PC-9 (cell line): ENCODE data around the gene MYO1A. TPM values are rescaled to one million over a fixed set of nuclear protein-coding genes. Genes with fewer than 3 reads are reported as not detected.

Experiments
- BruUV-seq: library from RNA; stranded (reverse); fragments of 400-500 nt; replicated peaks from 2 replicates; lab custom pipeline; 2021; lab: Mats Ljungman, UMichigan
- CTCF ChIA-PET: fragments of 300-600 bp; sonication (Branson Sonifier 250); formaldehyde crosslinking; loops from one replicate; lab custom pipeline; 2022; ENCODE audit warnings: antibody characterized with exemption; lab: Charles Lee
- POLR2A ChIA-PET: fragments of 300-600 bp; sonication (Branson Sonifier 250); formaldehyde crosslinking; loops from one replicate; lab custom pipeline; 2022; ENCODE audit warnings: antibody characterized with exemption; ENCODE audit not compliant: unreplicated experiment; lab: Charles Lee
- DNase-seq, 2 experiments: peaks; one replicate each; pipeline versions ENCODE4 v3.0.0 to v3.0.0-alpha.2; 2015 to 2022; ENCODE audit warnings: mixed read lengths in 1 of 2
- H2AFZ ChIP-seq: fragments of 200-600 bp; sonication (generic); 2 replicates; pipeline ENCODE4 v1.8.1; 2017; ENCODE audit warnings: antibody characterized with exemption
- H3F3A ChIP-seq: fragments of 200-600 bp; sonication (generic); 2 replicates; pipeline ENCODE4 v1.8.1; 2017; ENCODE audit warnings: antibody characterized with exemption, mild to moderate bottlenecking, low read depth; ENCODE audit not compliant: insufficient read depth
- H3K27ac ChIP-seq: fragments of 200-600 bp; sonication (generic); 2 replicates; pipeline ENCODE4 v1.6.1; 2016; ENCODE audit warnings: mixed run types
- H3K27me3 ChIP-seq: fragments of 200-600 bp; sonication (generic); 2 replicates; pipeline ENCODE4 v1.6.1; 2016; ENCODE audit warnings: low read depth, mixed run types; ENCODE audit not compliant: insufficient read depth
- H3K36me3 ChIP-seq: fragments of 200-600 bp; sonication (generic); 2 replicates; pipeline ENCODE4 v1.6.1; 2016; ENCODE audit warnings: low read depth, mixed run types
- H3K4me1 ChIP-seq: fragments of 200-600 bp; sonication (generic); replicated peaks from 2 replicates; pipeline ENCODE4 v1.6.1; 2016; ENCODE audit warnings: mixed run types; ENCODE audit not compliant: insufficient read depth
- H3K4me2 ChIP-seq: fragments of 200-600 bp; sonication (generic); 2 replicates; pipeline ENCODE4 v1.6.1; 2017; ENCODE audit warnings: mixed run types
- H3K4me3 ChIP-seq: fragments of 200-600 bp; sonication (generic); 2 replicates; pipeline ENCODE4 v1.6.1; 2016; ENCODE audit warnings: mixed run types
- H3K79me2 ChIP-seq: fragments of 200-600 bp; sonication (generic); 2 replicates; pipeline ENCODE4 v1.6.1; 2017; ENCODE audit warnings: low read depth, mixed run types
- H3K9me2 ChIP-seq: fragments of 200-600 bp; sonication (generic); 2 replicates; pipeline ENCODE4 v1.8.1; 2017; ENCODE audit warnings: mild to moderate bottlenecking; ENCODE audit not compliant: insufficient read depth
- H3K9me3 ChIP-seq: fragments of 200-600 bp; sonication (generic); 2 replicates; pipeline ENCODE4 v1.8.1; 2016; ENCODE audit warnings: low read depth; ENCODE audit not compliant: insufficient read depth
- H4K20me1 ChIP-seq: fragments of 200-600 bp; sonication (generic); 2 replicates; pipeline ENCODE4 v1.8.1; 2017; ENCODE audit not compliant: insufficient read depth
- CTCF ChIP-seq: fragments of 200-600 bp; sonication (generic); conservative IDR thresholded peaks from 2 replicates; pipeline ENCODE4 v1.6.1; 2017; ENCODE audit warnings: mixed run types, antibody characterized with exemption, mild to moderate bottlenecking, moderate library complexity
- EZH2 ChIP-seq: fragments of 200-600 bp; sonication (generic); IDR thresholded peaks from 2 replicates; pipeline ENCODE4 v1.8.0; 2017; ENCODE audit warnings: antibody characterized with exemption, low read depth
- intact Hi-C: fragments of 100-400 bp; cut with micrococcal nuclease; formaldehyde crosslinking; loops from one replicate; pipeline ENCODE4 v1.10.0; 2022; ENCODE audit not compliant: unreplicated experiment
- total RNA-seq: library from RNA; stranded (reverse); gene quantifications from 2 replicates; pipeline ENCODE4 v1.2.3, GENCODE V29; 2021

The MYO1A gene
- total RNA-seq, 1 experiment from 2014 or later: not detected

- H3K4me3 ChIP-seq: no peak overlapping the region
- H3F3A ChIP-seq: no peaks in the 10 kb centered on the region
- no peaks in the 10 kb centered on the region for H3K79me2 ChIP-seq
- H3K9me2 ChIP-seq: no peaks in the 10 kb centered on the region
- no peak overlapping the region for H3K27ac ChIP-seq
- no peaks in the 10 kb centered on the region for H4K20me1 ChIP-seq
- DNase-seq: no peak
- TF ChIP-seq CTCF (no peak), EZH2 (no peak)
- POLR2A ChIA-PET: no interaction called here
- no peaks in the 10 kb centered on the region for H3K4me1 ChIP-seq
- CTCF ChIA-PET: no interaction called here
- intact Hi-C loops: no loop called here
- no peak overlapping the region for H3K4me2 ChIP-seq
- no peaks in the 10 kb centered on the region for H3K36me3 ChIP-seq
- H3K9me3 ChIP-seq: no peaks in the 10 kb centered on the region
- H3K27me3 ChIP-seq: peaks cover 80% of the 10 kb centered on the region
- no TSS peak for BruUV-seq
- H2AFZ ChIP-seq: no peak overlapping the region
Observed at GRCh38 chr12:57044889-57045288, 5.0 kb downstream of the MYO1A start.

- no peak overlapping the region for H2AFZ ChIP-seq
- H3K27ac ChIP-seq: no peak overlapping the region
- intact Hi-C loops: no loop called here
- no TSS peak for BruUV-seq
- CTCF ChIA-PET: no interaction called here
- H3K9me3 ChIP-seq: no peaks in the 10 kb centered on the region
- H3K9me2 ChIP-seq: no peaks in the 10 kb centered on the region
- peaks cover 84% of the 10 kb centered on the region for H3K27me3 ChIP-seq
- H4K20me1 ChIP-seq: no peaks in the 10 kb centered on the region
- no peak for TF ChIP-seq CTCF
- no peak for TF ChIP-seq EZH2
- H3K4me3 ChIP-seq: no peak overlapping the region
- H3K79me2 ChIP-seq: no peaks in the 10 kb centered on the region
- no peaks in the 10 kb centered on the region for H3K4me1 ChIP-seq
- POLR2A ChIA-PET: no interaction called here
- H3K36me3 ChIP-seq: no peaks in the 10 kb centered on the region
- no peak for DNase-seq
- no peaks in the 10 kb centered on the region for H3F3A ChIP-seq
- H3K4me2 ChIP-seq: no peak overlapping the region
Observed at GRCh38 chr12:57044468-57044867, 5.5 kb downstream of the MYO1A start.

GRCh38 chr12:57042695-57043094 lies 7.2 kb downstream of the MYO1A start:
- H3K4me2 ChIP-seq: no peak overlapping the region
- CTCF ChIA-PET: interaction anchor here (0.6 kb wide), 1 partner anchor 24 kb away, joined by 15 read pairs; no protein-coding TSS in a partner anchor
- no peak overlapping the region for H3K27ac ChIP-seq
- no peak overlapping the region for H2AFZ ChIP-seq
- TF ChIP-seq CTCF (no peak), EZH2 (no peak)
- H4K20me1 ChIP-seq: no peaks in the 10 kb centered on the region
- H3K4me1 ChIP-seq: no peaks in the 10 kb centered on the region
- no TSS peak for BruUV-seq
- no peaks in the 10 kb centered on the region for H3K79me2 ChIP-seq
- H3K27me3 ChIP-seq: peaks cover 84% of the 10 kb centered on the region
- intact Hi-C loops: no loop called here
- DNase-seq: no peak
- POLR2A ChIA-PET: no interaction called here
- no peaks in the 10 kb centered on the region for H3F3A ChIP-seq
- no peaks in the 10 kb centered on the region for H3K9me3 ChIP-seq
- H3K4me3 ChIP-seq: no peak overlapping the region
- no peaks in the 10 kb centered on the region for H3K36me3 ChIP-seq
- H3K9me2 ChIP-seq: no peaks in the 10 kb centered on the region
